GM21367 (cell line): ENCODE measurements around the gene CLEC1A.

ENCODE experiments used
- ATAC-seq: cut with Tn5 transposase; IDR thresholded peaks from one replicate; pipeline ENCODE4 v1.9.1; 2021; ENCODE audit not compliant: unreplicated experiment

The CLEC1A gene

DNA sequence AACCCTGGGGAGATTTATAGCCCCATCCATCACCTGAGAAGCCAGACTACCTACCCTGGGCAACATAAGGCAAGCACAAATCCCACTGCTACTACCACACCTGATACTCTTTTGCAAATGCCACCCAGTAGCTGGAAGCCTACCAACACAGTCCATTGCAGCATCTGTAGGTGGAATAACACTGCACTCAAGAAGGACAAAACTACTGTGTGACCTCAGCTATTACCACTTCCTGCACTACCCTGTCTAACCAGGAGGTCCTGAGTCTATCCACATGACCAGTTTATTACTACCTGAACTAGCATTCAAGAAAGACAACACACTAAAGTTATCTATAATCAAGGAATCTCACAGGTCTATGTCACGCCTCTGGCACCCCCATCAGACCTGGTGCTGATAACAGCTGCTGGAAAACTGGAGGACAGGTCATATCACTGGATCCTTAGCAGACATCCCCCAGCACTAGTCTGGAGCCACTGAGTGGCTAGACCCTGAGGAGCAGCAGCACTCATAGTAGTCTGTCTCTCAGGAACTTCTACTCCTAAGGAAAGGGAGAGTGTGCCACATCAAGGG lies 2.9 kb upstream of the CLEC1A start:
- no peak for ATAC-seq

DNA sequence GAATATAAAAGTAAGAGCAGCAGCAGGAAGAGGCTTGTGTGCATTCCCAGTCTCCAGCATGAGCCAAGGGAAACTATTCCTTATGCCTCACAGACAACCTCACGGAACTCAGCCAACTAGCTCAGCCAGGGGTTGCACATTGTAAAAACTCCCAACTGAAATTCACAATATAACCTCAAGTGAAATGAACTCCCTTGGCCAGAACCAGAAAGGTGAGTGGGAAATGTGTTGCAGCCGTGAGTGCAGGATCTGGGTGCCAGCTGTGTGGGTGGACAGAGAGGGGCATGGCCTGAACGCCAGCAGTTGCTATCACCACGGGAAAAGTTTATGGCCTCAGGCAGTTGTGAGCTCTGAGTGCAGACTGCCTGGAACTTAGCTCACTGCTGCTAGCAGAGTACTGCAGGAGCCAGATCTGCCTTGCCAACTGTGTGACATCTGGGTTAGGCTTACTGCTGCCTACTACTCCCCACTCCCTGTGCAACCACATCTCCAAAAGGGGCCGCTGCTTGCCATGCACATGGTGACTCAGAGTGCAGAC lies 2.3 kb upstream of the CLEC1A start:
- ATAC-seq: no peak

DNA sequence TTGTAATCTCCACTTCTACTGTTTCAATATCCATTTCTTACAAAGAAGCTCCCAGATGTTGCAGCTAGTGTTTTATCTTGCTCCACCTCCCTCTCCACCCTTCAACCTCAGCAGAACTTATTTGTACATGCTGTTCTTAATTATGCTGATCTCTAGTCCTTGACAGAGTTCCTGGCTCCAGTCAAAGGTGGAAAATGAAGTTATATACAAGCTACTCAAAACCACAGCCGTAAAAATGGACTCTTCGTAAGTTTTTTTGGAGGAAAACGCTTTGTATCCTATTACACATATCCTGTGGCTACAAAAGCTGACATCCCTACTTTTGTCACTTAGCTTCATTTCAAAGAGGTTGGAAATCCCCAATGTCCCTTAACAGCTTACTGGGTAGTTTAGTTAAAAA lies 1.3 kb downstream of the CLEC1A start:
- no peak for ATAC-seq

DNA sequence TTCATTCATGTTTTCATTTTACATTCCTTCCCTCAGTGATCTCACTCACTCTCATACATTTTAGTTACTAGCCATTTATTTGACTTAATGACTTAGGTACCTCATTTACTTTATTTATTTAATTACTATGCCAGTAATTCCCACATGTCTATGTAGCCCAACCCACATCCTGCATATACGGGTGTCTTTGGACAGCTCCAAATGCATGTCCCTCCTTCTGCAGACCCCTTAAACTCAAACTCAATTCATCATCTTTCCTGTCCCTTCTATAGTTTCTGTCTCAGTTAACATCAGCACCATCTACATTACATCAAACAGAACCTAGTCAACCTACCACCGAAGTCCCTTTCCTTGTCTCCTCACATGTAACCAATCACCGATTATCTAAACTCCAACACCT lies 2.8 kb downstream of the CLEC1A start:
- ATAC-seq: no peak

DNA sequence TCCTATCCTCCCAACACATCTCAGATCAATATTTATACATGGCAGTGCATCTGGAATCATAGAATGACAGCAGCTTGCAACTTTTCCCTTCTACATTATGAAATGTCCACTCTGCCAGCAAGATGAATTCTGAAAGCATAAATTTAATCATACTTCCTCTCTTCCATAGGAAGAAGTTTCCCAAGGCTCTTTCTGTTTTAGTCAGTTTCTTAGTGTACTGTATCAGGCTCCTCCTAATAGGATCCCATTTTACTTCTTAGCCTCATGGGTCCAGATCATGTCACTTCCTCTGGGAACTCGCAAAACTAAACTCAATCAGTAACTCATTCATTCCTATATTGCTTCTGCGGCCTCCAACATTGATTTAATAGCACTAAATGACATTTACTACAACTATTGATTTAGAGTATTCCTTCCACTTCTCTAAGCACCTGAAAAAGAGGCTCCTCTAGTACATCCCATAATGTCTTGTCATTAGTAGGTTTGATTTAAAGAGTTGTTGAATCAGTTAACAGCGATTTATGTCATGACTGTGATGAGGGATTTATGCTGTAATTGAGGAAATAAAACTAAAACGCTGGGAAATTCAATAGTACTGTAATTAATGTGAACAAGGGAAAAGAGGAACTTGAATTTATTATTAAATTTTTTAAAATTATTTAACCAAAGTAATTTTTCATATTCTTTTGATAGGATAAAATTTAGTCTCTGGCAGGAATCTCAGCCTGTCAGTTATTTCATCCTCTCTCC lies 4.0 kb downstream of the CLEC1A start:
- no peak for ATAC-seq

DNA sequence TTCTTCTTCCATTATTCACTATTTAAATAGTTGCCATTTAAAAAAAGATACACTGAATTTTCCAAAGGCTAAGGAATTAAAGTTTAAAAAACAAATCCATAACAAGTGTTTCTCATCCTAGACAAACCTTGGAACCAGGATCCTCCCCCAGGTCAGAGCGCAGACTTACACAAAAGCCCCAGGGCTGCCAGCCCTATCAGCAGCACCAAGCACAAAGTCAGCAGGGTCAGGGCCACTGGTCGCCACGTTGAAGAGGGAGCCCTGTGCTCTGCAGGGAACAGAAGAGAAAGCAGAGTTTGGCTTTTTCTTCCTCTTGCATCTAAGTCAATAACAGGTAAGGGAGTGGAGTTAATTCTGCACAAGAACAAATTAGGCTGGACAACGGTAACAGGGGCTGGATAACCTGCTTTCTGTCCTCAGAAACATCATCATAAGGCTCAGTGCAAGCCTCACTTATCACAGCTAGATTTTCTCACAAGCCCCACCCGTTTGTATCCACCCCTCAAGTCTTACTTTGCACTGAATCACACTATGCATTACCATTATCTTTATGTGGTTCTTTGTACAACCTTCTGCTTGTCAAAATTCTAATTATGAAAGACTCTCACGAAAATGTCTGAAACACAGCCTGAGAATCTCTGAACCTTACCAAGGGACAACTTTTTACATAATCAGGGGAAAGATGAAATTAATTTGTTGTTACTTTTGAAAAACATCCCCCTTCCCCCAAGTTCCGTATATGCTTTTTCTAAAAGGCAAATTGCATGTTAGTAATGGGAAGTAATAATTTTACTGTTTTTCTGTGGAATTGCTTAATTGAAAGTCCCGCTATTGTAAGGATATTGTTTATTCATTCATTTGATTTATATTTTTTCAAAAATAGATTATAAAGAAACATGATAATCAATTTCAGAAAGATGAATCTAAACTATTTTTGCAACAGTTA lies 9.6 kb downstream of the CLEC1A start:
- ATAC-seq: no peak

DNA sequence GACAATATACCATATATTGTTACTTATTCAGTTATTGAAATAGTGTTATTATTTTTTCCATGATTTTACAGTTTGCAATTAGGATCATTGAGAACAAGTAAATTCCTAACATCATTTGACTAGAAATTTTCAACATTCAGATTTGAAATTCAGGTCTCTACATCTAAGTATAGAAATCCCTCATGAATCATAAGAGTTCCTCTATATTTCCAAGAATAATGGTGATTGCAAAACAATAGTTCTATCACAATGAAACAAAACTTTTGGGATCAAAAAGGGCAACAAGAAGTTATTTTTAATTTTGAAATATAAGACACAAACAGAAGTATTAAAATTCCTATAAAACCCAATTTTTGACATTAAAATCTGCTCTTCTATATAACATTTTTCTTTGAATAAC lies 10.8 kb downstream of the CLEC1A start:
- ATAC-seq: no peak

DNA sequence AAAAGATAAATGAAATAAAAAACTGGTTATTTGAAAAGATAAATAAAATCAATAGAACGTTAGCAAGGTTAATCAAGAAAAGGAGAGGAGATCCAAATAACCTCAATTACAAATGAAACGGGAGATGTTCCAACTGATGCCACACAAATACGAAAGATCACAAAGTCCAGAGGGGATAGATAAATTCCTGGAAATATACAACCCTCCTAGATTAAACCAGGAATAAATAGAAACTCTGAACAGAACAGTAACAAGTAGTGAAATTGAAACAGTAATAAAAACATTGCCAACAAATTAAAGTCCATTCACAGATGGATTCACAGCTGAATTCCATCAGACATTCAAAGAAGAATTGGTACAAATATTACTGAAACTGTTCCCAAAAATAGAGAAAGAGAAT lies 12.4 kb downstream of the CLEC1A start:
- ATAC-seq: no peak

DNA sequence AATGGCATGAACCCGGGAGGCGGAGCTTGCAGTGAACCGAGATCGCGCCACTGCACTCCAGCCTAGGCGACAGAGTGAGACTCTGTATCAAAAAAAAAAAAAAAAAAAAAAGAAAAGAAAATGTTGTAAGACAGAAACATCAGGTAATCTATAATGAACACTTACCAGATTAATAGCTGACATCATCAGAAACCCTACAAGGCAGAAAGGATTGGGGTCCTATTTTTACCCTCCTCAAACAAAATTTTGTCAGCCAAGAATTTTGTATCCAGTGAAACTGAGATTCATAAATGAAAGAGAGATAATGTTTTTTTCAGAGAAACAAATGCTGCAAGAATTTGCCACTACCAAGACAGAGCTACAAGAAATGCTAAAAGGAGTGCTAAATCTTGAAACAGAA lies 14.1 kb downstream of the CLEC1A start:
- no peak for ATAC-seq

DNA sequence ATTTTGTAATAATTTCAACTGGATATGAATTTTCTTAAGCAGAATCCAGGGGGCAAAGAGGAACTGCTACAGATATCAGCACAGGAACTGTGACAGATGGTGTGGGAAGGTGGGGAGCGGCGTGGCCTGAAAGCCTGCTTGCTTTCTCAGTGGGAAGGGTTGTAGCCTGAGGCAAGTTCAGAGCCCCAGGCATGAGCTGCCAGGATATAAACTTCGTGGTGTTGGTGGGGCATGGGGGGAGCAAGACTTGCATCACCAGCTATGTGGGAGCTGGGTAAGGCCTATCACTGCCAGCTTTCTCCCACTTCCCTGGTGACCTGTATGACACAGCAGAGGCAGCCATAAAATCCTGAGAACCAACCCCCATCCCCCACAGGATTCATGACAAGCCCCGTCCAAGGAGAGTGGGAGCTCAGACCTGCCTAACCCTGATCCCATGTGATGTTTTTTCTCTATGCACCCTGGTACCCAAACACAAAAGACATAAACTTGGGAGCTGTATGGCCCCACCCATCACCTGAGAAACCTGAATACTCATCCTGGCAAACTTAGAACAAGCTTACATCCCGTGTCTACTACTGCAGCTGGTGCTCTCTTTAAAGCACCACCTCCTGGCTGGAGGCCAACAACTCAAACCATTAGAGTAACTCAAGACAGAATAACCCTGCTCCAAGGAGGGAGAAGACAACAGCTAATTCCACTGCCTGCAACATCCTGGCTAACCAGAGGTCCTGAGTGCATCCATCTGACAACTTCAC lies 16.5 kb downstream of the CLEC1A start:
- no peak for ATAC-seq

DNA sequence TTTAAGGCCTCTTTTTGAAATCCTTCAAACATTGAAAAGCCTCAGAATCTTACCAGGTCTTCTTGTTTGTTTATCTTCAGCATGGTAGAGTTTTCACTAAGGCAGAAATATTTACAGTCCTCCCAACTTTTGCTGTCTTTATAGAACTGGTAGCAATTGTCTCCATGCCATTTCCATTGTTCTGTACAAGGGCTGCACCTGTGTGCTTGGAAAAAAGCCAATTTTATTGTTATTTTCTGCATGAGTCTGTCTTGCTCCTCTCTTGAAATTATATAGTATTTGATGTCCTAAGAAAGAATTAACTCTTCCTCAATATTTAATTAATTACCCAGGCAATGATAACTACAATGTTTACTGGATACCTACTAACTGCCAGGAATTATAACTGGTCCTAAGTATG lies 23.3 kb downstream of the CLEC1A start:
- ATAC-seq: no peak

DNA sequence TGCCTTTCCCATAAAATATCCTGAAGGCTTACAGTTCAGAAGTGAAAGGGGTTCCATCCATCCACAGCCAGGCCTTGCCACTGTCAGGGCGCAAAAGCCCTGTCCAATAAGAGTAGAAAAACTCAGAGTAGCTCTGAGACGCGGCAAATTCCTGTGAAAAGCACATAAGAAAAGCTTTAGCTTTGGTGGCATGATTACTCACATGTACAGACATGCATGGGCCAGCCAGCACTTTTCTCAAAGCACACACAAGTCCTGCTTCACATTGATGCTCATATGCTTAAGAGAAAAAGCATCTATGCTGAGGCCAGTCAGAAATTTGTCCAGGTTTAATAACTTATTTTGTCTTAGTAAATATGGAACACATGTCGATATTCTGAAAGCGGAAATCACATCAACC lies 25.5 kb downstream of the CLEC1A start:
- no peak for ATAC-seq

DNA sequence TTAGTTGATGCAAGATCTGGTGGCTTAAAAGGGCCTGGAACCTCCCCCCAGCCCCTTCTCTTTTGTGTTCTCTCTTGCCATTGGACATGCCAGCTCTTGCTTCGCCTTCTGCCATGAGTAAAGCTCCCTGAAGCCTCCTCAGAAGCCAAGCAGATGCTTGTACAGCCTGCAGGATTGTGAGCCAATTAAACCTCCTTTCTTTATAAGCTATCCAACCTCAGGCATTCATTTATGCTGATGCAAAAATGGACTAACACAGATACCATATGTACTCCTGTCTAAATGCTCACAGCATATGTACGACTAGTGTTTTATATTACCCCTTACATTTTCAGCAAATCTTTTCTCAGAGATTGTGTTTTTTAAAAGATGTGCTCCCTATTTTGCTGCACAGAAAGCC lies 26.7 kb downstream of the CLEC1A start:
- no peak for ATAC-seq

DNA sequence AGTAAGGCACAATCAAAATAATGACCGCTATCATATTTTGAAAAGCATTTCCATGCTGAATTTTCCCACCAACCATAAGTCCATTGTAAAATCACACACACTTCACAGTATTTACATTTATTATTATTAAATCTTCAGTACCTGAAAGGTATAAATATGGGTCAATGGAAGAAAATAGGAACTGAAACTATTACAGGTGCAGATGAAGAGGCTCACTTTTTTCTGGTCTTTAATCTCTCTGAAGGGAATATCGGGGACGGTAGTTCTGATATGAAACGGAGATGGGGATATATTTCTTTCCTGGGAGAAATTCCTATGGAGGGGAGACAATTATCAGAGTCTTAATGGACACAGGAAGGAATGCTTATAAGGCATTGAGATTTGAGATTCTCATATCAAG lies 28.4 kb downstream of the CLEC1A start:
- ATAC-seq: no peak

DNA sequence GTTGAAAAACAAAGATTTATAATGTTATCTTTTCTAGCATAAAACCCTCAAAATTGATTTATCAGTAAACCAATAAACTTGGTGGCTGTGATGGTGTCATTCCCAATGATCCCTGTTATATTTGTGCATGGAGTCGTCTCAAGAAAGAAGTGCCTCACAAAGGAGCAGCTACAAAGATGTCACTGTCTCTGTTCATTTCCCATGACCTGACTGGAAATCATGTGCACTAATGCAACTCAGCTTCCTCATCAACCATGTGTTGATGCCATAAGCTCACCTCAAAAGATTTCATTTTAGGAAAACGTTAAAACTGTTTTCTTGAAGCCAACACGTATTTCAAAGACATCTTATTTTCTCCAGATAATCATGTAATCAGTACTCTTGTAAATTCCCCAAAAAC lies 28.8 kb downstream of the CLEC1A start:
- ATAC-seq: no peak

DNA sequence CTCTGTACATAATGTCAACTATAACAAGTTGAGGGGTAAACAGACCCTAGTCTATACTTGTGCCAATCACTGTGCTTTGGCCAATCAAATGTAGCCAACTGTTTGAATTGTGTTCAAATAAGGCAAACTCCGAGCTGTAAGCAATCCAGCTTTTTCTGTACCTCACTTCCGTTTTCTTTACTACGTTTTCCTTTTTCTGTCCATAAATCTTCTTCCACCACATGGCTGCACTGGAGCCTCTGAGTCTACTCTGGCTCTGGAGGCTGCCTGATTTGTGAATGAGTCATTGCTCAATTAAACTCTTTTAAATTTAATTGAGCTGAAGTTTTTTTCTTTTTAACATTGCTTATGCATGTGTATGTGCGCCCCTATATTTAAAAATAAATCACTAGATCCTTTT lies 29.7 kb downstream of the CLEC1A start:
- no peak for ATAC-seq

DNA sequence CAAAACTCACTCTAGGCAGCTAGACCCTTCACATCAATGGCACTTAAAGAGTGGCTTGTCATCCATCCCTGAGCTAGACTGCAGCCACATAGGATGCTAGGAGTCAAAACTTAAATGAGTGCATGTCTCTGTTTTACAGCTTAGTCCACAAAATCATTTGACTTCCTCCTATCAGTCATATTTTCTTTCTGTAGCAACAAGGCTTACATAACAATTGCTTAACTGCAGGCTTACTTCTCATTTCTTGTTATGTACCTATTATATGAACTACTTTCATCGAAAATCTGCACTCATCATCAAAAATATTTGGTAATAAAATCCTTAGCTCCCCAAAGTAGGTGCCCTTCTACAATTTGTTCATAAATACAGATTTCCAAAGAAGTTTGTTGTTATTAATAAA lies 30.1 kb downstream of the CLEC1A start:
- no peak for ATAC-seq

DNA sequence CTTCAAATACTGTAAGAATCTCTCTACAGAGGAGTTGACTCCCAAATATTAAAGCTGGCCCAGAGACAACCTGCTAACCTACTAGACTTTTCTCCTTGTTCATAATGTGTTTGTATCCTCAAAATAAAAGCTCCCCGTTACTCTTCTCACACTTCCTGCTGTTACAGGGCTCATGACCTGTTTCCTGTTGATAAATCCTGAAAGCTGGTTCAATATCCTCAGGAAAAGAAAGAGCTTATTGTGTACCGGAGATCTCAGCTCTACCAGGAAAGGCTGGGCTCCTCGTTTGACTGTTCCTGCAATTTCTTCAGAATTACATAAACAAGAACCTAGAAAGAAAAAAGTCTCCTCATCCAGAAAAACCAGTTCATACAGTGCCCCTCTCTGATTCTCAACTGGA lies 30.8 kb downstream of the CLEC1A start:
- ATAC-seq: no peak

DNA sequence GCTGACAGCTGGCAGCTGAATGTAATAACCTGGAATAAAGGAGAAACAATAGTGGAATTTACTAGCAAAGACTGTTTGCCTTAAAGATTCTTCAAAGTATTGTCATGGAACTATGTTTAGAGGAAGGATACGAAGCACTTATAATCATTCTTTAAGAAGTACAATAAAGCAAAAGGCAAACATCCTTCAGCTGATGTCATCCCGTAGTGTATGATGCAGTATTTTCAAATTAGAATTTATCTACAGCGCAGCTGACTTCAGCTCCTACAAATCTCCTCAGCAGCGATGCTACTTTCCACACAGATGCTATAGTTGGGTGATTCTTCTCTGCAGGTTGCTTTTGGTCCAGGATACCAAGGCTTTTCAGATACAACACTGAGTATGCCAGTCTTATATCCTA lies 31.5 kb downstream of the CLEC1A start:
- no peak for ATAC-seq

DNA sequence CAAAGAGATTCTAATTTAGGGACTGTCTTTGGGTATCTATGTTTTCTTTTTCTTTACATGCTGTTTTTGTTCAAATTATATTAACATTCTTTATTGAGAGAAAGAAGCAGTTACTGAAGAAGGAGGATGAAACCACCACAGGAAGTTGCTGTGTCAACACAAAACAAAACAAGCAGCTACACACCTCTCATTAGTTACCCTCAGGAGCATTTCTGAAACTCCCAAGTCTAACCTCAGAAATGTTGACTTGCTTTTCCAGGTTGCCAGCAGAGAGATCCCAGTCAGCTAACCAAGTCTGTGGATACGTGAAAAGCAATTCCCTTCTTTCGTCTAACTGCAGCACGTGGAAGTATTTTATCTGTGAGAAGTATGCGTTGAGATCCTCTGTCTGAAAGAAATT lies 33.5 kb downstream of the CLEC1A start:
- no peak for ATAC-seq

DNA sequence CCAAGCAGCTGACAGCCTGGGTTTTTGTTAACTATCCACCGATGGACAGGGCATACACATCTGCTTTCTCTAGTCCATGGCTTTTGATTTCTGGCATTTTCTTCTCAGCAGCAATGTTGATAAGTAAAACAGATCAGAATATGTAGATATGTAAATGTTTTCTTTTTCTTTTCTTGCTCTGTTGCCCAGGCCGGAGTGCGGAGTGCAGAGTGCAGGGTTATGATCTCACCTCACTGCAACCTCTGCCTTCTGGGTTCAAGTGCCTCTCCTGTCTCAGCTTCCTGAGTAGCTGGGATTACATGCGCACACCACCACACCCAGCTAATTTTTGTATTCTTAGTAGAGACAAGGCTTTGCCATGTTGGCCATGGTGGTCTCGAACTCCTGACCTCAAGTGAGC lies 40.4 kb downstream of the CLEC1A start:
- no peak for ATAC-seq
